ENCODE measurements around the gene ADCK1.

GRCh38 chr14:77912754-77913556, 113.0 kb downstream of the ADCK1 start:
- TF ChIP-seq GATA2 (IDR thresholded peaks at IDR 0.05; ENCODE audit: low read depth, low read length), result no peak
- no peak for TF ChIP-seq GATA3 (IDR thresholded peaks at IDR 0.05; ENCODE audit: low read depth, low read length)
